ENCODE results near the gene HSBP1. TPM values are rescaled to one million over a fixed set of nuclear protein-coding genes. Genes with fewer than 3 reads are reported as not detected.

HSBP1 gene
- total RNA-seq, 1 experiment from 2014 or later: 197 TPM

DNA sequence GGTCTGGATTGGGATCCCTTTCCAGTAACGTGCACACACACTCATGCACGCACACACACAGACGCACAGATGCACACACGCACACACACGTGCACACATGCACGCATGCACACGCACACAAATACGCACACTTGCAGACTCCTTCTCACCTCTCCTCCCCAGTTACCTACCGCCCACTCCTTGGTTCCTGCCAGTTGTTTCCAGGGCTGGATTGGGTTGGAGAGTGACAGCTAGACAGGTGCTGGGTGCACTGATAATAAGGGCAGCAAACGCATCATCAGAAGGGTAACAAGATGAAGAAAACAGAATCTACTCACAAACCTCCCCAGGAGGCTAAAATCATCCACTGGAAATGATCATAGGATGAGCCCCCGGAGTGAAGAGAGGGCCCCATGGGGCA is 45.0 kb downstream of the HSBP1 start:
- H3K4me1 Mint-ChIP-seq: peaks cover 49% of the 10 kb centered on the region
- no peaks in the 10 kb centered on the region; the same call in 1 of the 2 replicates for H3K27me3 Mint-ChIP-seq (ENCODE audit: low read depth)
- ChIA-PET POLR2A (interaction anchor here (0.5 kb wide), 1 partner anchor 19 kb away, joined by 3 read pairs; no protein-coding TSS in a partner anchor), CTCF (no interaction called here)
- H3K4me3 Mint-ChIP-seq: no peak overlapping the region
- H3K9me3 Mint-ChIP-seq: 0 out of 2 replicates have a peak, but pooled peaks cover 3% of the 10 kb centered on the region
- TF ChIP-seq, protein P1, sequence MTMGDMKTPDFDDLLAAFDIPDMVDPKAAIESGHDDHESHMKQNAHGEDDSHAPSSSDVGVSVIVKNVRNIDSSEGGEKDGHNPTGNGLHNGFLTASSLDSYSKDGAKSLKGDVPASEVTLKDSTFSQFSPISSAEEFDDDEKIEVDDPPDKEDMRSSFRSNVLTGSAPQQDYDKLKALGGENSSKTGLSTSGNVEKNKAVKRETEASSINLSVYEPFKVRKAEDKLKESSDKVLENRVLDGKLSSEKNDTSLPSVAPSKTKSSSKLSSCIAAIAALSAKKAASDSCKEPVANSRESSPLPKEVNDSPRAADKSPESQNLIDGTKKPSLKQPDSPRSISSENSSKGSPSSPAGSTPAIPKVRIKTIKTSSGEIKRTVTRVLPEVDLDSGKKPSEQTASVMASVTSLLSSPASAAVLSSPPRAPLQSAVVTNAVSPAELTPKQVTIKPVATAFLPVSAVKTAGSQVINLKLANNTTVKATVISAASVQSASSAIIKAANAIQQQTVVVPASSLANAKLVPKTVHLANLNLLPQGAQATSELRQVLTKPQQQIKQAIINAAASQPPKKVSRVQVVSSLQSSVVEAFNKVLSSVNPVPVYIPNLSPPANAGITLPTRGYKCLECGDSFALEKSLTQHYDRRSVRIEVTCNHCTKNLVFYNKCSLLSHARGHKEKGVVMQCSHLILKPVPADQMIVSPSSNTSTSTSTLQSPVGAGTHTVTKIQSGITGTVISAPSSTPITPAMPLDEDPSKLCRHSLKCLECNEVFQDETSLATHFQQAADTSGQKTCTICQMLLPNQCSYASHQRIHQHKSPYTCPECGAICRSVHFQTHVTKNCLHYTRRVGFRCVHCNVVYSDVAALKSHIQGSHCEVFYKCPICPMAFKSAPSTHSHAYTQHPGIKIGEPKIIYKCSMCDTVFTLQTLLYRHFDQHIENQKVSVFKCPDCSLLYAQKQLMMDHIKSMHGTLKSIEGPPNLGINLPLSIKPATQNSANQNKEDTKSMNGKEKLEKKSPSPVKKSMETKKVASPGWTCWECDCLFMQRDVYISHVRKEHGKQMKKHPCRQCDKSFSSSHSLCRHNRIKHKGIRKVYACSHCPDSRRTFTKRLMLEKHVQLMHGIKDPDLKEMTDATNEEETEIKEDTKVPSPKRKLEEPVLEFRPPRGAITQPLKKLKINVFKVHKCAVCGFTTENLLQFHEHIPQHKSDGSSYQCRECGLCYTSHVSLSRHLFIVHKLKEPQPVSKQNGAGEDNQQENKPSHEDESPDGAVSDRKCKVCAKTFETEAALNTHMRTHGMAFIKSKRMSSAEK (CRISPR knock-in tag; IDR thresholded peaks at IDR 0.05; ENCODE audit: borderline replicate concordance): no peak
- TF ChIP-seq, protein P2, sequence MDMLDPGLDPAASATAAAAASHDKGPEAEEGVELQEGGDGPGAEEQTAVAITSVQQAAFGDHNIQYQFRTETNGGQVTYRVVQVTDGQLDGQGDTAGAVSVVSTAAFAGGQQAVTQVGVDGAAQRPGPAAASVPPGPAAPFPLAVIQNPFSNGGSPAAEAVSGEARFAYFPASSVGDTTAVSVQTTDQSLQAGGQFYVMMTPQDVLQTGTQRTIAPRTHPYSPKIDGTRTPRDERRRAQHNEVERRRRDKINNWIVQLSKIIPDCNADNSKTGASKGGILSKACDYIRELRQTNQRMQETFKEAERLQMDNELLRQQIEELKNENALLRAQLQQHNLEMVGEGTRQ (CRISPR knock-in tag; IDR thresholded peaks at IDR 0.05): no peak
- TF ChIP-seq ZNF416 (CRISPR knock-in tag; IDR thresholded peaks at IDR 0.05): no peak
- no peak for TF ChIP-seq SP1 (CRISPR knock-in tag; conservative IDR thresholded peaks at IDR 0.05)
- TF ChIP-seq, protein P3, sequence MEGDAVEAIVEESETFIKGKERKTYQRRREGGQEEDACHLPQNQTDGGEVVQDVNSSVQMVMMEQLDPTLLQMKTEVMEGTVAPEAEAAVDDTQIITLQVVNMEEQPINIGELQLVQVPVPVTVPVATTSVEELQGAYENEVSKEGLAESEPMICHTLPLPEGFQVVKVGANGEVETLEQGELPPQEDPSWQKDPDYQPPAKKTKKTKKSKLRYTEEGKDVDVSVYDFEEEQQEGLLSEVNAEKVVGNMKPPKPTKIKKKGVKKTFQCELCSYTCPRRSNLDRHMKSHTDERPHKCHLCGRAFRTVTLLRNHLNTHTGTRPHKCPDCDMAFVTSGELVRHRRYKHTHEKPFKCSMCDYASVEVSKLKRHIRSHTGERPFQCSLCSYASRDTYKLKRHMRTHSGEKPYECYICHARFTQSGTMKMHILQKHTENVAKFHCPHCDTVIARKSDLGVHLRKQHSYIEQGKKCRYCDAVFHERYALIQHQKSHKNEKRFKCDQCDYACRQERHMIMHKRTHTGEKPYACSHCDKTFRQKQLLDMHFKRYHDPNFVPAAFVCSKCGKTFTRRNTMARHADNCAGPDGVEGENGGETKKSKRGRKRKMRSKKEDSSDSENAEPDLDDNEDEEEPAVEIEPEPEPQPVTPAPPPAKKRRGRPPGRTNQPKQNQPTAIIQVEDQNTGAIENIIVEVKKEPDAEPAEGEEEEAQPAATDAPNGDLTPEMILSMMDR (IDR thresholded peaks at IDR 0.05): no peak
- no peak for TF ChIP-seq ZNF396 (CRISPR knock-in tag; IDR thresholded peaks at IDR 0.05; ENCODE audit: borderline replicate concordance)
- TF ChIP-seq, protein P4, sequence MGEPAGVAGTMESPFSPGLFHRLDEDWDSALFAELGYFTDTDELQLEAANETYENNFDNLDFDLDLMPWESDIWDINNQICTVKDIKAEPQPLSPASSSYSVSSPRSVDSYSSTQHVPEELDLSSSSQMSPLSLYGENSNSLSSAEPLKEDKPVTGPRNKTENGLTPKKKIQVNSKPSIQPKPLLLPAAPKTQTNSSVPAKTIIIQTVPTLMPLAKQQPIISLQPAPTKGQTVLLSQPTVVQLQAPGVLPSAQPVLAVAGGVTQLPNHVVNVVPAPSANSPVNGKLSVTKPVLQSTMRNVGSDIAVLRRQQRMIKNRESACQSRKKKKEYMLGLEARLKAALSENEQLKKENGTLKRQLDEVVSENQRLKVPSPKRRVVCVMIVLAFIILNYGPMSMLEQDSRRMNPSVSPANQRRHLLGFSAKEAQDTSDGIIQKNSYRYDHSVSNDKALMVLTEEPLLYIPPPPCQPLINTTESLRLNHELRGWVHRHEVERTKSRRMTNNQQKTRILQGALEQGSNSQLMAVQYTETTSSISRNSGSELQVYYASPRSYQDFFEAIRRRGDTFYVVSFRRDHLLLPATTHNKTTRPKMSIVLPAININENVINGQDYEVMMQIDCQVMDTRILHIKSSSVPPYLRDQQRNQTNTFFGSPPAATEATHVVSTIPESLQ (CRISPR knock-in tag; IDR thresholded peaks at IDR 0.05): no peak
- DNase-seq (ENCODE audit: low spot score): no peak
- no peaks in the 10 kb centered on the region for H3K36me3 Mint-ChIP-seq
- H3K27ac Mint-ChIP-seq: no peak overlapping the region
- no peak for ATAC-seq

GRCh38 chr16:83853834-83854233 is 46.1 kb downstream of the HSBP1 start:
- ATAC-seq (no peak), DNase-seq (ENCODE audit: low spot score) (no peak)
- Mint-ChIP-seq H3K4me1 (peaks cover 44% of the 10 kb centered on the region), H3K36me3 (no peaks in the 10 kb centered on the region), H3K27me3 (ENCODE audit: low read depth) (no peaks in the 10 kb centered on the region; the same call in 1 of the 2 replicates), H3K9me3 (0 out of 2 replicates have a peak, but pooled peaks cover 3% of the 10 kb centered on the region), H3K27ac (no peak overlapping the region), H3K4me3 (no peak overlapping the region)
- ChIA-PET POLR2A (no interaction called here), CTCF (no interaction called here)
- no peak for TF ChIP-seq TEAD1 (CRISPR knock-in tag; IDR thresholded peaks at IDR 0.05)
- TF ChIP-seq, protein P5, sequence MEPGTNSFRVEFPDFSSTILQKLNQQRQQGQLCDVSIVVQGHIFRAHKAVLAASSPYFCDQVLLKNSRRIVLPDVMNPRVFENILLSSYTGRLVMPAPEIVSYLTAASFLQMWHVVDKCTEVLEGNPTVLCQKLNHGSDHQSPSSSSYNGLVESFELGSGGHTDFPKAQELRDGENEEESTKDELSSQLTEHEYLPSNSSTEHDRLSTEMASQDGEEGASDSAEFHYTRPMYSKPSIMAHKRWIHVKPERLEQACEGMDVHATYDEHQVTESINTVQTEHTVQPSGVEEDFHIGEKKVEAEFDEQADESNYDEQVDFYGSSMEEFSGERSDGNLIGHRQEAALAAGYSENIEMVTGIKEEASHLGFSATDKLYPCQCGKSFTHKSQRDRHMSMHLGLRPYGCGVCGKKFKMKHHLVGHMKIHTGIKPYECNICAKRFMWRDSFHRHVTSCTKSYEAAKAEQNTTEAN (CRISPR knock-in tag; IDR thresholded peaks at IDR 0.05): no peak
- TF ChIP-seq JUN (CRISPR knock-in tag; IDR thresholded peaks at IDR 0.05): no peak
- TF ChIP-seq TCF7 (CRISPR knock-in tag; IDR thresholded peaks at IDR 0.05; ENCODE audit: low read depth): no peak
- no peak for TF ChIP-seq SP1 (CRISPR knock-in tag; conservative IDR thresholded peaks at IDR 0.05)
- TF ChIP-seq E2F5 (CRISPR knock-in tag; IDR thresholded peaks at IDR 0.05): no peak
- TF ChIP-seq OVOL2 (CRISPR knock-in tag; IDR thresholded peaks at IDR 0.05; ENCODE audit: borderline replicate concordance): no peak
- TF ChIP-seq, protein P6, sequence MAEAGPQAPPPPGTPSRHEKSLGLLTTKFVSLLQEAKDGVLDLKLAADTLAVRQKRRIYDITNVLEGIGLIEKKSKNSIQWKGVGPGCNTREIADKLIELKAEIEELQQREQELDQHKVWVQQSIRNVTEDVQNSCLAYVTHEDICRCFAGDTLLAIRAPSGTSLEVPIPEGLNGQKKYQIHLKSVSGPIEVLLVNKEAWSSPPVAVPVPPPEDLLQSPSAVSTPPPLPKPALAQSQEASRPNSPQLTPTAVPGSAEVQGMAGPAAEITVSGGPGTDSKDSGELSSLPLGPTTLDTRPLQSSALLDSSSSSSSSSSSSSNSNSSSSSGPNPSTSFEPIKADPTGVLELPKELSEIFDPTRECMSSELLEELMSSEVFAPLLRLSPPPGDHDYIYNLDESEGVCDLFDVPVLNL (CRISPR knock-in tag; IDR thresholded peaks at IDR 0.05; ENCODE audit: borderline replicate concordance, low read depth): no peak
- TF ChIP-seq ZNF416 (CRISPR knock-in tag; IDR thresholded peaks at IDR 0.05): no peak
- TF ChIP-seq, protein P7, sequence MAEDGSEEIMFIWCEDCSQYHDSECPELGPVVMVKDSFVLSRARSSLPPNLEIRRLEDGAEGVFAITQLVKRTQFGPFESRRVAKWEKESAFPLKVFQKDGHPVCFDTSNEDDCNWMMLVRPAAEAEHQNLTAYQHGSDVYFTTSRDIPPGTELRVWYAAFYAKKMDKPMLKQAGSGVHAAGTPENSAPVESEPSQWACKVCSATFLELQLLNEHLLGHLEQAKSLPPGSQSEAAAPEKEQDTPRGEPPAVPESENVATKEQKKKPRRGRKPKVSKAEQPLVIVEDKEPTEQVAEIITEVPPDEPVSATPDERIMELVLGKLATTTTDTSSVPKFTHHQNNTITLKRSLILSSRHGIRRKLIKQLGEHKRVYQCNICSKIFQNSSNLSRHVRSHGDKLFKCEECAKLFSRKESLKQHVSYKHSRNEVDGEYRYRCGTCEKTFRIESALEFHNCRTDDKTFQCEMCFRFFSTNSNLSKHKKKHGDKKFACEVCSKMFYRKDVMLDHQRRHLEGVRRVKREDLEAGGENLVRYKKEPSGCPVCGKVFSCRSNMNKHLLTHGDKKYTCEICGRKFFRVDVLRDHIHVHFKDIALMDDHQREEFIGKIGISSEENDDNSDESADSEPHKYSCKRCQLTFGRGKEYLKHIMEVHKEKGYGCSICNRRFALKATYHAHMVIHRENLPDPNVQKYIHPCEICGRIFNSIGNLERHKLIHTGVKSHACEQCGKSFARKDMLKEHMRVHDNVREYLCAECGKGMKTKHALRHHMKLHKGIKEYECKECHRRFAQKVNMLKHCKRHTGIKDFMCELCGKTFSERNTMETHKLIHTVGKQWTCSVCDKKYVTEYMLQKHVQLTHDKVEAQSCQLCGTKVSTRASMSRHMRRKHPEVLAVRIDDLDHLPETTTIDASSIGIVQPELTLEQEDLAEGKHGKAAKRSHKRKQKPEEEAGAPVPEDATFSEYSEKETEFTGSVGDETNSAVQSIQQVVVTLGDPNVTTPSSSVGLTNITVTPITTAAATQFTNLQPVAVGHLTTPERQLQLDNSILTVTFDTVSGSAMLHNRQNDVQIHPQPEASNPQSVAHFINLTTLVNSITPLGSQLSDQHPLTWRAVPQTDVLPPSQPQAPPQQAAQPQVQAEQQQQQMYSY (CRISPR knock-in tag; IDR thresholded peaks at IDR 0.05): no peak

All from WTC11 (cell line).